GM18861 (cell line): ENCODE measurements around the gene SPDYE5.

Source experiments
- ATAC-seq: cut with Tn5 transposase; IDR thresholded peaks from one replicate; pipeline ENCODE4 v1.9.1; 2021; ENCODE audit not compliant: unreplicated experiment

The SPDYE5 gene

DNA sequence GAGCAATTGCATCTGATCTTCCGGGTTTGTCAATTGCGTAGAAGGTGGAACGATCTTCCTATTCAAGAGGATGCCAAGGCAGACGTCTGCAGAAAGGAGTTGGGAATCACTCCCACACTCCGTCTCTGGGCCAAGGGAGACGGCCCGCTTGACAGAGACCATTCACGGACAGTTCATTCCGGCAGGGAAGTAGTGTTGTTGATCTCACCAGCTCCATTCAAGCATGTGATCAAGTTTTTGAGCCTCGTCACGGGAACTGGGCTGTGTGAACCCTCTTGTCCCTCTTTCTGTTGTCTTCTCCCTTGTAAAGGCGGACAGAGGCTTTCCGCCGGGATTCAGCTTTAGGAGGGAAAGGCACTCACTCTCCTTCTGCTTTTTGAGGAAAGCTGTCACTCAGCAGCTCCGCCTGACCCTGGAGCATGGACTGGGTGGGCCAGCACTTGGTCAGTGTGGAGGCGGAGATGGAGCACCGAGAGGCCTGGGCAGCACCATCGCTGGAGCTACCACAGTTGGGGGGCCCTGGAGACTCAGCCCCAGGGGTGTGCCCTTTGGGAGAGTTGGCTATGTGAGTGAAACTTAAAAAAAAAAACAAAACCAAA is 44.9 kb downstream of the SPDYE5 start:
- no peak for ATAC-seq

DNA sequence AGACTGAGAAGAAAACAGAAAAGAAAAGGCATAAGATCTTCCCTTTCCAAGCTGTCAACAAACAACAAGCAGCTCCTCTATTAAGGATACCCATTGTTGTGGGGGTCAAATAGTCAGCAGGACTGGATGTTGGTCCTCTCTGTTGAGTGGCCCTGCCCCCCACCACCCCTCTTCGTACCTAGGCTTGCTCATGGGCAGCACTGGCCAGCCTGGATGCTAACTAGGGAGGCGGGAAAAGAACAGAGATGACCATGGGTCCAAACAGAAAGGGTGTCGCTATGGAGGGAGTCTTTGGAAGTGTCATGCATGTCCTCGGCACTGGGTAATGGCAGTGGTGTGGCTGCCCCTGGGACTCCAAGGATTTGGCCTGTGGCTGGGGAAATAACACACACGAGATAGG is 45.6 kb downstream of the SPDYE5 start:
- ATAC-seq: no peak

DNA sequence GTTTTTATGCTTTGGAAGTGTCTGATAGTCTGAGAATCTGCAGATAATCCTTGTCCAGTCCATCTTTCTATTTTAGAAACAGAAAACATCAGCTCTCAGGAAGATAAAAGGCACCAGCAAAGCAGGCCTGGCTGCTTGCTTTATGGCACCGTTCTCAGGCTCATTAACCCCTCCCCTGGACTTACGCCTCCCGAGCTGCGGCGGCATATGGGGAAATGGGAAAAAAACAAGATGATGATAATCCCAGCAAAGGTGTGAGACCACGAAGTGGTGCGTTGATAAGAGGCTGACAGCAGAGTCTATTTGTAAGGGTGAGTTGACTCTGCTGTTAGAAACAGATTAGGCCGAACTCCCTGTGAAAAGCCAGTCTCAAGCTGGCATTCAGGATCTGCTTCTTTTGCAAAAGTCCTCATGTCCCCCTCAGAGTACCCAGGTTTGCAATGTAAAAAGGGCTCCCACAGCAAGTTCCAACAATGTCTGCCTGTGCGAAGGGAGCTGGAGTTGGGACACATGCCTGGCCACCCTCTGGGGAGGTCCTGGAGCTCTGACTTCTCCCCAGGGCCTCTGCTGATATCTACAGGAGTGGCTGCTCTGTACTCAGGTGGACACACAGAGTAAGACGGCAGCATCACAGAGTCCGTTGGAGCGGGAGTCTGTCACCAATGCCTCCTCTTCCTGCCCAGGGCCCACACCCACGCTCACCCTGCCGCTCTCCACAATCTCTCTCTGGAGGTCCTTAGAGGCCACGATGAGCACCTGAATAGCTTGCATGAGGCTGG is 54.3 kb downstream of the SPDYE5 start:
- no peak for ATAC-seq
